Measurements from ENCODE around the gene SURF4.
"Not testable (repeated sequence)": the region's sequence is repeated elsewhere in the genome, so short reads cannot be mapped to it uniquely, and the experiment has no call there.

Gene SURF4

GRCh38 chr9:133380734-133381133 is 4.9 kb upstream of the SURF4 start:
- Histone ChIP-seq H3K4me2 (no peak overlapping the region), H3K9me3 (replicated peaks in 1 of 11) (peaks cover 0 to 14% (median 9%) of the 10 kb centered on the region in 11 experiments; a peak in 15 of 22 replicates), H4K20me1 (peaks cover 0 to 1% (median 0%) of the 10 kb centered on the region in 11 experiments; a peak in 5 of 22 replicates), H3K4me1 (peaks cover 0 to 9% (median 7%) of the 10 kb centered on the region in 10 experiments; a peak in 16 of 20 replicates), H3K4me3 (no peak overlapping the region), H3K27ac (no peak overlapping the region), H3K9ac (no peak overlapping the region), H3K27me3 (no peaks in the 10 kb centered on the region), H3K36me3 (no peaks in the 10 kb centered on the region)
- no peak for TF ChIP-seq Cebpa-rat (IDR thresholded peaks at IDR 0.05)

- TF ChIP-seq Cebpa-rat (IDR thresholded peaks at IDR 0.05), result no peak
- H3K36me3 ChIP-seq, result no peaks in the 10 kb centered on the region
- H3K4me2 ChIP-seq, result no peak overlapping the region
- H3K27me3 ChIP-seq, result no peaks in the 10 kb centered on the region
- peaks cover under 1 to 14% (median 11%) of the 10 kb centered on the region in 11 experiments; a peak in 18 of 22 replicates for H4K20me1 ChIP-seq
- no peak overlapping the region for H3K9ac ChIP-seq
- H3K4me3 ChIP-seq, result no peak overlapping the region
- peaks cover under 1 to 13% (median 10%) of the 10 kb centered on the region in 10 experiments; a peak in 19 of 20 replicates for H3K4me1 ChIP-seq
- H3K27ac ChIP-seq, result no peak overlapping the region
- H3K9me3 ChIP-seq (replicated peaks in 1 of 11), result peaks cover 0 to 14% (median 9%) of the 10 kb centered on the region in 11 experiments; a peak in 15 of 22 replicates
Observed at GRCh38 chr9:133379153-133380086, 3.6 kb upstream of the SURF4 start.

- no peak overlapping the region for H3K4me2 ChIP-seq
Observed at GRCh38 chr9:133378408-133378962, 2.6 kb upstream of the SURF4 start.

GRCh38 chr9:133377721-133378216 is 1.9 kb upstream of the SURF4 start:
- Histone ChIP-seq H3K27ac (no peak overlapping the region), H3K9ac (no peak overlapping the region), H3K4me1 (peaks cover 17 to 30% (median 26%) of the 10 kb centered on the region in 10 experiments), H3K9me3 (replicated peaks in 1 of 11) (peaks cover 0 to 14% (median 9%) of the 10 kb centered on the region in 11 experiments; a peak in 15 of 22 replicates), H3K36me3 (peaks cover 10 to 15% (median 12%) of the 10 kb centered on the region in 11 experiments), H3K4me3 (no peak overlapping the region), H3K27me3 (no peaks in the 10 kb centered on the region), H3K4me2 (no peak overlapping the region), H4K20me1 (peaks cover 17 to 31% (median 28%) of the 10 kb centered on the region in 11 experiments)
- no peak; a peak in 1 of 22 replicates for TF ChIP-seq Cebpa-rat (IDR thresholded peaks at IDR 0.05)

More at GRCh38 chr9:133378408-133378962, 2.6 kb upstream of the SURF4 start:
- Histone ChIP-seq H3K4me1 (peaks cover 10 to 22% (median 19%) of the 10 kb centered on the region in 10 experiments), H3K9me3 (replicated peaks in 1 of 11) (peaks cover 0 to 14% (median 9%) of the 10 kb centered on the region in 11 experiments; a peak in 15 of 22 replicates), H4K20me1 (peaks cover 10 to 24% (median 21%) of the 10 kb centered on the region in 11 experiments; a peak in 20 of 22 replicates), H3K36me3 (peaks cover 3 to 8% (median 5%) of the 10 kb centered on the region in 11 experiments; a peak in 21 of 22 replicates), H3K27me3 (no peaks in the 10 kb centered on the region), H3K4me3 (no peak overlapping the region), H3K27ac (no peak overlapping the region), H3K9ac (no peak overlapping the region)
- no peak for TF ChIP-seq Cebpa-rat (IDR thresholded peaks at IDR 0.05)

DNA sequence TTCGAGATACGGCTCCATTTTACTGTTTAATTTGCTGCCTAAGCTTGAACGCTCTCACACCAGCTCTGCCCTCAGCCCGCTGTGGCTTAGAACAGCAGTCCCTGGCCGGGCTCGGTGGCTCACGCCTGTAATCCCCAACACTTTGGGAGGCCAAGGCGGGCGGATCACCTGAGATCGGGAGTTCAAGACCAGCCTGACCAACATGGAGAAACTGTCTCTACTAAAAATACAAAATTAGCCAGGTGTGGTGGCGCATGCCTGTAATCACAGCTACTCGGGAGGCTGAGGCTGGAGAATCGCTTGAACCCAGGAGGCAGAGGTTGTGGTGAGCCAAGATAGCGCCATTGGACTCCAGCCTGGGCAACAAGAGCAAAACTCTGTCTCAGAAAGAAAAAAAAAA is 1.4 kb upstream of the SURF4 start:
- Histone ChIP-seq H3K9me3 (replicated peaks in 1 of 11) (peaks cover 0 to 14% (median 9%) of the 10 kb centered on the region in 11 experiments; a peak in 15 of 22 replicates), H3K4me1 (peaks cover 22 to 34% (median 31%) of the 10 kb centered on the region in 10 experiments), H3K9ac (peak overlapping the region in 2 of 11 experiments; percentile 97 to 99; a peak in 2 of 22 replicates), H3K36me3 (peaks cover 15 to 20% (median 17%) of the 10 kb centered on the region in 11 experiments), H3K4me3 (0 out of 20 replicates have a peak overlapping the region, but pooled peaks of 2 of the 10 experiments have one; percentile 92 to 94), H4K20me1 (peaks cover 22 to 36% (median 33%) of the 10 kb centered on the region in 11 experiments), H3K4me2 (peak overlapping the region in 10 of 11 experiments; percentile 89 to 100 (median 98); a peak in 13 of 22 replicates)
- H3K27ac ChIP-seq, H3K27me3 ChIP-seq: not testable (repeated sequence)

DNA sequence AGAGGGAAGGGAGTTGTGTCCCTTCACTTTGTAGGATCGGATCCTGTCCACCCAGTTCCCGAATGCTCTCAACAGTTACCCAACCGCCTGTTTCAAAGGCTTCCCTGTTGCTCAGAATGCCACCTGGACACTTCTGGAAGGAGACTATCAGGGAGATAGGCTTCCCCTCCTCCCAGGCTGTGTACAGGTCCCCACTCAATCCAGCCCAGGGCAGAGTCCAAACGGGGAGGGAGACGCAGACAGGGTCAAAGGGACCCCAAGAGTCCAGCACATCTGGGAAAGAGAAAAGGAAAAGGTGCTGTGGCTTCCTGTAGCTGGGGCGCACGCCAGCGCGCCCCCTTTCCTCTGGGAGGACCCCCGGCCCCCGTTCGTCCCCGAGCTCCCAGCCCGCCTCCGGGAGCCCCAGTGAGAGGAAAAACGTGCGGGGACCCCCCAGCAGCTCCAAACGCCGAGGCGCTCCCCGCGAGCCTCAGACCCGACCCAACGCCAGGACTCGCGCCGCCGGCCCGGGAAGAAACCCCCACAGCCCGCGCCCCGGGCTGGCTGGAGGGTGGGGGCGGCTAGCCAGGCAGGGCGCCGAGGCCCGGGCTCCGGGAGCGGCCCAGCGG is 640 bp downstream of the SURF4 start:
- H3K4me1 ChIP-seq, result peaks cover 37 to 55% (median 51%) of the 10 kb centered on the region in 10 experiments
- H4K20me1 ChIP-seq, result peaks cover 42 to 56% (median 53%) of the 10 kb centered on the region in 11 experiments
- H3K36me3 ChIP-seq, result peaks cover 26 to 40% (median 38%) of the 10 kb centered on the region in 11 experiments
- peak overlapping the region; percentile 91 to 99 (median 96) for H3K4me3 ChIP-seq
- no peak for TF ChIP-seq Cebpa-rat (IDR thresholded peaks at IDR 0.05)
- H3K27me3 ChIP-seq, result no peaks in the 10 kb centered on the region
- H3K9ac ChIP-seq, result peak overlapping the region; percentile 96 to 100 (median 98)
- peak overlapping the region; percentile 66 to 99 (median 86) for H3K4me2 ChIP-seq
- peaks cover 0 to 14% (median 9%) of the 10 kb centered on the region in 11 experiments; a peak in 15 of 22 replicates for H3K9me3 ChIP-seq (replicated peaks in 1 of 11)
- H3K27ac ChIP-seq, result peak overlapping the region; percentile 93 to 99 (median 97)

DNA sequence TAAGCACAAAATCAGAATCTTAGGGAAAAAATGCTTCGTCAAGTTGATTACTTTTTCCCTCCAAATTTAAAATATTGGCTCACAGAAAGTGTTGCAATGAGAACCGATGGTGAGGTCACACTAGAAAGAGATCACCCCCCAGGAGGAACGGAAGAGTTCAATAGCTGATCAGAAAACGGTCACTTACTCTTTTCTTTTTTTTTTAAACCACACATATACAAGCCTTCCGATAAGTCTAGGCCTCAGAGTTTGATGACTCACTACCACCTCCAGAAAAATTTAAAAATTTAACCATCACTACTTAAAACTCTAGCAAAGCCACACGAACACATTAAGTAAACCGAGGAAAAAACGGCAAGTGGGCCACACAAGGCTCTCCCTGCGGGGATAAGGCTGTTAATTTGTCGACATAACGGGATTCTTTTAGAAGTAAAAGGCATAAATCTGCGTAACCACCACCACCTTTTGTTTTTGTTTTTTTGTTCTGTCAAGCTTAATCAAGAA is 1.2 kb downstream of the SURF4 start:
- Histone ChIP-seq H3K9me3 (replicated peaks in 1 of 11) (peaks cover 0 to 14% (median 9%) of the 10 kb centered on the region in 11 experiments; a peak in 15 of 22 replicates), H3K27me3 (no peaks in the 10 kb centered on the region), H3K4me1 (peaks cover 37 to 61% (median 57%) of the 10 kb centered on the region in 10 experiments), H3K9ac (peak overlapping the region; percentile 96 to 100 (median 98)), H3K4me3 (peak overlapping the region; percentile 91 to 99 (median 96)), H4K20me1 (peaks cover 48 to 62% (median 59%) of the 10 kb centered on the region in 11 experiments), H3K36me3 (peaks cover 32 to 46% (median 43%) of the 10 kb centered on the region in 11 experiments), H3K27ac (peak overlapping the region; percentile 93 to 99 (median 97)), H3K4me2 (peak overlapping the region; percentile 66 to 99 (median 86))
- no peak for TF ChIP-seq Cebpa-rat (IDR thresholded peaks at IDR 0.05)

GRCh38 chr9:133372144-133372543 is 3.7 kb downstream of the SURF4 start:
- peak overlapping the region; percentile 38 to 99 (median 82) for H3K4me2 ChIP-seq
- H3K27me3 ChIP-seq, result no peaks in the 10 kb centered on the region
- no peak for TF ChIP-seq Cebpa-rat (IDR thresholded peaks at IDR 0.05)
- 0 out of 22 replicates have a peak overlapping the region, but pooled peaks of 3 of the 11 experiments have one; percentile 3 to 19 (median 16) for H3K27ac ChIP-seq
- peaks cover 37 to 73% (median 66%) of the 10 kb centered on the region in 10 experiments for H3K4me1 ChIP-seq
- peaks cover 73 to 87% (median 84%) of the 10 kb centered on the region in 11 experiments for H4K20me1 ChIP-seq
- 0 out of 22 replicates have a peak, but pooled peaks cover 0 to under 1% (median 0%) of the 10 kb centered on the region in 11 experiments for H3K9me3 ChIP-seq (replicated peaks in 1 of 11)
- H3K36me3 ChIP-seq, result peaks cover 57 to 71% (median 68%) of the 10 kb centered on the region in 11 experiments
- H3K4me3 ChIP-seq, result no peak overlapping the region
- peak overlapping the region; percentile 2 to 99 (median 58); a peak in 20 of 22 replicates for H3K9ac ChIP-seq

Data from BLaER1 treated with 17β-estradiol and CSF1 and Interleukin-3, amounts not matched to agents 10 nM and 100 nM (cell line).